ENCODE results near the gene ATP6V0C.

ATP6V0C gene

DNA sequence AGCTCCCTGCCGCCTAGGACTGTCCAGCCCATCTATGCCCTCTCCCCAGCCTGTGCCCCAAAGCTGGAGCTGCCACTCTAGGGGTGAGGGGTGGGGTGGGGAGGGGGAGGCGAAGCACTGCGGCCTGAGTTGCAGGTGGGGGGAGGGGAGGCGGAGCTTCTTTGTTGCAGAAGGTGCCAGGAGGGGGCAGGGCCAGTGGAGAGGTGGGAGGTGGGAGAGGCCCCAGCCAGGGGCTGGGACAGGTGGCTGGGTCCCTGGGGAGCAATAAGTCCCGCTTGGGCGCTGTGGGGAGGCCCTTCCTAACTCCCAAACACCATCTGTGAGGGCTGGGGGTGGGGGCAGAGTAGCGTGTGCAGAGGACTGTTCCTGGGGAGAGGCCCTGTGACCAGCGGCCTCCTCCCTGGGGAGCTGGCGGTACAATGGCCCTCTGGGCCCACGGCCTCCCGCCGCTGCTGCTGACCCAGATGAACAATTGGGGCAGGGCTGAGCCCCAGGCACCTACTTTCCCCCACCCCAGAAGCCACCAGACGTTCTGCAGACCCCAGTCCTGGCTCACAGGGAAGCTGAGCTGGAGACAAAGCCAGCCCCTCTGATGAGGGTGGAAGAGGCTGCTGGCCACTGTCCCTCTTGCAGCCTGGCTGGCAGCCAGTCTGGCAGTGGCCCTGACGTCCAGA is 44.9 kb upstream of the ATP6V0C start:
- H3K27ac ChIP-seq: no peak overlapping the region
- DNase-seq (ENCODE audit: low spot score): no peak
- TF ChIP-seq, protein P1, sequence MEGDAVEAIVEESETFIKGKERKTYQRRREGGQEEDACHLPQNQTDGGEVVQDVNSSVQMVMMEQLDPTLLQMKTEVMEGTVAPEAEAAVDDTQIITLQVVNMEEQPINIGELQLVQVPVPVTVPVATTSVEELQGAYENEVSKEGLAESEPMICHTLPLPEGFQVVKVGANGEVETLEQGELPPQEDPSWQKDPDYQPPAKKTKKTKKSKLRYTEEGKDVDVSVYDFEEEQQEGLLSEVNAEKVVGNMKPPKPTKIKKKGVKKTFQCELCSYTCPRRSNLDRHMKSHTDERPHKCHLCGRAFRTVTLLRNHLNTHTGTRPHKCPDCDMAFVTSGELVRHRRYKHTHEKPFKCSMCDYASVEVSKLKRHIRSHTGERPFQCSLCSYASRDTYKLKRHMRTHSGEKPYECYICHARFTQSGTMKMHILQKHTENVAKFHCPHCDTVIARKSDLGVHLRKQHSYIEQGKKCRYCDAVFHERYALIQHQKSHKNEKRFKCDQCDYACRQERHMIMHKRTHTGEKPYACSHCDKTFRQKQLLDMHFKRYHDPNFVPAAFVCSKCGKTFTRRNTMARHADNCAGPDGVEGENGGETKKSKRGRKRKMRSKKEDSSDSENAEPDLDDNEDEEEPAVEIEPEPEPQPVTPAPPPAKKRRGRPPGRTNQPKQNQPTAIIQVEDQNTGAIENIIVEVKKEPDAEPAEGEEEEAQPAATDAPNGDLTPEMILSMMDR (IDR thresholded peaks at IDR 0.05): no peak

GRCh38 chr16:2469399-2470233 is 44.1 kb upstream of the ATP6V0C start:
- no peak for DNase-seq (ENCODE audit: low spot score)
- TF ChIP-seq, protein P1 (IDR thresholded peaks at IDR 0.05): no peak
- Histone ChIP-seq H3K27ac (no peak overlapping the region), H3K4me3 (no peak overlapping the region)

More for the DNA sequence above, 44.9 kb upstream of the ATP6V0C start:
- peak overlapping the region; percentile 80 for H3K4me3 ChIP-seq

DNA sequence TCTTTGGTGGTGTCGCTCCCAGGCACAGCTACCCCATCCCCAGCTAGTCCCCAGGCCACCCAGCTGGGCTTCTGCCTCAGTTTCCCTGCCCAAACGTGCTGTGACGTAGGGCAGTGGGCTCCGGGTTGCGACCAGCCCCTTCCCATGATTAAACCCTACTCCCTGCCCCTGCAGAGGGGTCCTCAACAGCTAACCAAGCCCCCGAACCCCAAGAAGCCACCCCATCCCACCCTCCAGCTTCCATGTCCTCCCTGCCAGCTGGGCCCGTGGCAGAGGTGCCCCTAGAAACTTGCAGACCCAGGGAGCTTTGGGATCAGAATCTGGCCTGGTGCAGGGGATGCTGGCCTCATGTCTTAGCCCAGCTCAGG is 43.5 kb upstream of the ATP6V0C start:
- no peak overlapping the region for H3K27ac ChIP-seq
- no peak for DNase-seq (ENCODE audit: low spot score)
- TF ChIP-seq, protein P1 (IDR thresholded peaks at IDR 0.05): no peak
- H3K4me3 ChIP-seq: no peak overlapping the region

DNA sequence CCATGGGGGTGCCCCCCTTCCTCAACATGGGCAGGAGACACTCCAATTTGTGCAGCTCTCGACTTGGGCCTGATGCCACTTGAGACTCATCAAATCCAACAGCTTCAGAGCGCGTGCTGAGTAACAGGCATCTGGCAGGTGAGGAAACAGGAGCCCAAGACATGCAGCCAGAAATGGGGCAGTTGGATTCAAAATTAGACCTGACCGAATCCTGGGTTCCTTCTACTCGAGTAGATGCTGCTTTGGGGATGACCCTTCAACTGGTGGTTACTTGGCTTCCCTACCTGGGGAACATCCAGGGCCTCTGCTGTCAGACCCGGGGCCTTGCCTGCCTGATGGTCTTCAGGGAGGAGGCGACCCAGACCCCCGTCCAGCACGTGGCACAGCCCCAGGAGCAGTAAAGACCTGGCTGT is 43.1 kb upstream of the ATP6V0C start:
- TF ChIP-seq, protein P1 (IDR thresholded peaks at IDR 0.05): no peak
- Histone ChIP-seq H3K27ac (no peak overlapping the region), H3K4me3 (peak overlapping the region; percentile 64)
- no peak for DNase-seq (ENCODE audit: low spot score)

DNA sequence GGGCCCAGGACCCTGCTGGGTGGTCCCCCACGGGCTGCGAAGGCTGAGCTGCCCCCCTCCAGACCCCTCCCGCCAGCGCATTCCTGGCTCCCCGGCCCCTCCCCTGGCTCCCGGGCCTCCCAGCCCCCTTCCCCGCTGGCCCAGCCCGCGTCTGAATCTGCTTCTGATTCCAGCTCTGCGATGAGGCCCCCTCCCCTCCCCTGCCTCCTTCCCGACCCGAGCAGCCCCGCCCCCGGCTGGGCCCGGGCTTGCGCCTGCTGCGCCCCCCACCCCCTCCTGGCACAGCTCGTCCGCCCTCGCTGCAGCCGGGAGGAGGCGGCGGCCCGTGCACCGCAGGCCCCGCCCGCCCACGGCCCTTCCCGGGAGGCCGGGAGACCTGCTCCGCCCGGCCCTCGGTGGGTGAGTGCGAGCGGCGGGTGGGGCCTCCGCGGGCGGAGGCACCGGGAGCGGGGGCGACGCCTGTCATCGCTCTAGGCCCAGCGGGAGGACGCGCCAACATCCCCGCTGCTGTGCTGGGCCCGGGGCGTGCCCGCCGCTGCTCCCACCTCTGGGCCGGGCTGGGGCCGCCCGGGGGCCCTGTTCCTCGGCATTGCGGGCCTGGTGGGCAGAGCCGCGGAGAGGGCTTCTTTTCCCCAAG is 42.6 kb upstream of the ATP6V0C start, which contains the start of gene NTN3:
Gene NTN3 (plus strand): TSS at position 282 of the 637 bp plus-strand sequence. CDS start 405 bp downstream, outside the sequence.
- peak within 1 kb of the TSS; percentile 64 for H3K4me3 ChIP-seq
- TF ChIP-seq, protein P1 (IDR thresholded peaks at IDR 0.05): no peak
- no peak within 1 kb of the TSS for H3K27ac ChIP-seq
- no peak for DNase-seq (ENCODE audit: low spot score)

- DNase-seq (ENCODE audit: low spot score): no peak
- TF ChIP-seq, protein P1 (IDR thresholded peaks at IDR 0.05): no peak
- H3K4me3 ChIP-seq: peak overlapping the region; percentile 64
- H3K27ac ChIP-seq: no peak overlapping the region
Measured at GRCh38 chr16:2471653-2472487, 41.9 kb upstream of the ATP6V0C start.

All from coronary artery (tissue), 2 donors.